Left lung (tissue), 10 donors: ENCODE measurements around the gene PBX4. TPM values are rescaled to one million over a fixed set of nuclear protein-coding genes. Genes with fewer than 3 reads are reported as not detected.

Source experiments
- ATAC-seq: fragments of 200-7000 bp; cut with Tn5 transposase; one replicate; pipeline ENCODE4 v1.9.1; 2020; ENCODE audit warnings: moderate library complexity
- DNase-seq, 4 donors: peaks; one replicate each; pipeline ENCODE4 v3.0.0-alpha.2; 2013 to 2020
- H3K27ac ChIP-seq, 2 donors: fragments of 200-600 bp; sonication (generic) in 1 of 2; one replicate each; pipeline versions ENCODE4 v1.5.0 to v1.8.0; 2020 to 2021
- H3K27me3 ChIP-seq, 2 donors: fragments of 200-600 bp; sonication (generic) in 1 of 2; one replicate each; pipeline versions ENCODE4 v1.5.0 to v1.8.0; 2020 to 2021
- H3K36me3 ChIP-seq, 2 donors: fragments of 200-600 bp; sonication (generic) in 1 of 2; one replicate each; pipeline versions ENCODE4 v1.5.0 to v1.8.0; 2020 to 2021
- H3K4me1 ChIP-seq, 2 donors: fragments of 200-600 bp; one replicate each; pipeline ENCODE4 v1.8.0; 2021
- H3K4me3 ChIP-seq, 2 donors: fragments of 200-600 bp; sonication (generic) in 1 of 2; one replicate each; pipeline versions ENCODE4 v1.5.0 to v1.8.0; 2020 to 2021; ENCODE audit warnings: mild to moderate bottlenecking in 1 of 2
- H3K9me3 ChIP-seq, 2 donors: fragments of 200-600 bp; sonication (generic) in 1 of 2; one replicate each; pipeline versions ENCODE4 v1.5.0 to v1.8.0; 2020 to 2021
- intact Hi-C, 2 donors: fragments of 100-400 bp; cut with DNase I; formaldehyde crosslinking; loops; one replicate each; pipeline versions ENCODE4 v1.11.2 to v1.14.2; 2022
- polyA plus RNA-seq, 6 donors: library from polyadenylated mRNA; unstranded; fragments of 120-200 nt; gene quantifications; one replicate each; pipeline ENCODE4 v1.2.1, GENCODE V29; 2013; ENCODE audit not compliant: insufficient read length in 6 of 6
- total RNA-seq, 2 donors: library from RNA; stranded (reverse); fragmentation: NEBNext Ultra II Directional; extraction: Animal tissue kit (Norgen Biotek cat#: 25700); gene quantifications; one replicate each; pipeline ENCODE4 v1.2.1, GENCODE V29; 2021
- TF ChIP-seq, protein P1 (sequence below), 2 donors: fragments of 200-600 bp; sonication (generic) in 1 of 2; IDR thresholded peaks; one replicate each; pipeline versions ENCODE4 v1.5.0 to v1.8.0; 2021; ENCODE audit warnings: antibody characterized with exemption in 2 of 2
- donor health status: DM: no; HTN: yes; CAD: no.
- donor health status: DM: no; HTN: no; CAD: no.

Gene PBX4
- total and polyA plus RNA-seq, 8 donors = 1.8 to 22.0 (median 16.1) TPM

- TF ChIP-seq, protein P1, sequence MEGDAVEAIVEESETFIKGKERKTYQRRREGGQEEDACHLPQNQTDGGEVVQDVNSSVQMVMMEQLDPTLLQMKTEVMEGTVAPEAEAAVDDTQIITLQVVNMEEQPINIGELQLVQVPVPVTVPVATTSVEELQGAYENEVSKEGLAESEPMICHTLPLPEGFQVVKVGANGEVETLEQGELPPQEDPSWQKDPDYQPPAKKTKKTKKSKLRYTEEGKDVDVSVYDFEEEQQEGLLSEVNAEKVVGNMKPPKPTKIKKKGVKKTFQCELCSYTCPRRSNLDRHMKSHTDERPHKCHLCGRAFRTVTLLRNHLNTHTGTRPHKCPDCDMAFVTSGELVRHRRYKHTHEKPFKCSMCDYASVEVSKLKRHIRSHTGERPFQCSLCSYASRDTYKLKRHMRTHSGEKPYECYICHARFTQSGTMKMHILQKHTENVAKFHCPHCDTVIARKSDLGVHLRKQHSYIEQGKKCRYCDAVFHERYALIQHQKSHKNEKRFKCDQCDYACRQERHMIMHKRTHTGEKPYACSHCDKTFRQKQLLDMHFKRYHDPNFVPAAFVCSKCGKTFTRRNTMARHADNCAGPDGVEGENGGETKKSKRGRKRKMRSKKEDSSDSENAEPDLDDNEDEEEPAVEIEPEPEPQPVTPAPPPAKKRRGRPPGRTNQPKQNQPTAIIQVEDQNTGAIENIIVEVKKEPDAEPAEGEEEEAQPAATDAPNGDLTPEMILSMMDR (IDR thresholded peaks at IDR 0.05) = no peak
- peaks cover 0 to 99% of the 10 kb centered on the region in 2 donors for H3K36me3 ChIP-seq
- H3K4me3 ChIP-seq = no peak overlapping the region
- H3K9me3 ChIP-seq = no peaks in the 10 kb centered on the region
- intact Hi-C loops = no loop called here
- H3K27me3 ChIP-seq = no peaks in the 10 kb centered on the region
- no peak overlapping the region for H3K27ac ChIP-seq
- peaks cover 0 to 20% of the 10 kb centered on the region in 2 donors for H3K4me1 ChIP-seq
- no peak for ATAC-seq
- DNase-seq = no peak
These were observed 18.2 kb upstream of the PBX4 start for GRCh38 chr19:19636573-19637185.

DNA sequence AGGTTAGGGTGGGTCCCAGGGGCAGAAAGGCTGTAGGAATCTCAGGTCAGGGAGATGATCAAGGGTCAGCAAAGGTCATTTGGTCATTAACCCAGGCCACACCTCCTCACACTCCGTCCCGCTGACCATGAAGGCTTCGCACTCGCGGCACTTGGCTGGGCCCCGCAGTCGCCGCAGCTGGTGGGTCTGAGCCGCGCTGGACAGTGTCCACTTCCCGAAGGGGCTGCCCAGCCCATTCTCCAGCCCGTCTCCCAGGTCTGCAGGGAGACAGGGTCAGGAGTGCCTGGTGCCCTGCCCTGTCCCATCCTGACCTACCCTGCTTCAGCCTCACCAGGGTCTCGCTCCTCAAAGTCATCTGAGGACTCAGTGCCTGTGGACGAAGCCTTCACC lies 16.8 kb upstream of the PBX4 start:
- intact Hi-C loops = no loop called here
- no peak overlapping the region for H3K27ac ChIP-seq
- peaks cover 0 to 9% of the 10 kb centered on the region in 2 donors for H3K4me1 ChIP-seq
- DNase-seq = peak in 1 of 4 donors; percentile 73
- TF ChIP-seq, protein P1 (IDR thresholded peaks at IDR 0.05) = no peak
- no peaks in the 10 kb centered on the region for H3K9me3 ChIP-seq
- no peak overlapping the region for H3K4me3 ChIP-seq
- no peaks in the 10 kb centered on the region for H3K27me3 ChIP-seq
- peaks cover 0 to 100% of the 10 kb centered on the region in 2 donors for H3K36me3 ChIP-seq
- no peak for ATAC-seq

DNA sequence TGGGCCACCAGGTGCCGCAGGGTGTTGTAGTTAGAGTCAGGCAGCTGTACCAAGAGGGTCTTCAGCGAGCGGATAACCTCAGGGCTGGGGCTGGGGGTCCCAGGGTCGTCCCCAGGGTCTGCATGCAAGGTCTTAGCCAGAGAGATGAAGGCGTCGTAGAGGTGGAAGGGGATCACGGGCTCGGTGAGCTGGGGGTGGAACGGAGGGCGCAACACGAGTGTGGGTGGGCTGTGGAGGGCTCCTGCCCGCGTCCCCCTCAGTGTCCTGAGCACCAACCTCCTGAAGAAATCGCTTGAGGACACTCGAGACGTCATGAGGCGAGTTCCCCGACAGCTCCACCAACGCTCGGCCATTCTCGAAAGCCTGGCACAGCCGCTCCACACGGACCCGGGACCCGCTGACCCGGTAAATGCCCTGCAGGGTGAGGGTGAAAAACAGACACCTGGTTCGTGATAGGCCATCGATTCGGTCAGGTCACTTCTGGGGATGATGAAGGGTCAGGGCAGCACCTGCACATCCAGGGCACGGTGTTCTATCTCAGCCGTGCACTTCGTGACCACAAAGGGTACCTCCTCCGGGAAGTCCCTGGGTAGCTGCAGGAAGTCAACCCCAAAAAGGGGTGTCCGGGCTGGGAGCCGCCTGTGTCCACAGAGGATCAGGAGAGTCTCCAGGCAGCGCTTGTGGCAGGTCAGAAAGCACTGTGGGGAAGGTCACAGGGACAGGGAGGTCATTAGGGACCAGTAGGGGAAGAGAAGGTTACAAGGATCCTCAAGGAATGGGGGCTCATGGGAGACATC lies 16.2 kb upstream of the PBX4 start:
- ATAC-seq = no peak
- DNase-seq = no peak
- peaks cover 0 to 5% of the 10 kb centered on the region in 2 donors for H3K4me1 ChIP-seq
- no peak overlapping the region for H3K4me3 ChIP-seq
- H3K27ac ChIP-seq = no peak overlapping the region
- H3K36me3 ChIP-seq = peaks cover 0 to 100% of the 10 kb centered on the region in 2 donors
- TF ChIP-seq, protein P1 (IDR thresholded peaks at IDR 0.05) = no peak
- H3K9me3 ChIP-seq = no peaks in the 10 kb centered on the region
- no peaks in the 10 kb centered on the region for H3K27me3 ChIP-seq
- intact Hi-C loops = no loop called here

GRCh38 chr19:19633711-19634515 lies 15.4 kb upstream of the PBX4 start:
- TF ChIP-seq, protein P1 (IDR thresholded peaks at IDR 0.05) = no peak
- Histone ChIP-seq H3K36me3 (peaks cover 0 to 95% of the 10 kb centered on the region in 2 donors), H3K27ac (no peak overlapping the region), H3K27me3 (no peaks in the 10 kb centered on the region), H3K4me1 (peaks cover under 1 to 2% of the 10 kb centered on the region in 2 donors), H3K4me3 (no peak overlapping the region), H3K9me3 (no peaks in the 10 kb centered on the region)
- intact Hi-C loops = no loop called here
- ATAC-seq = no peak
- DNase-seq = no peak

DNA sequence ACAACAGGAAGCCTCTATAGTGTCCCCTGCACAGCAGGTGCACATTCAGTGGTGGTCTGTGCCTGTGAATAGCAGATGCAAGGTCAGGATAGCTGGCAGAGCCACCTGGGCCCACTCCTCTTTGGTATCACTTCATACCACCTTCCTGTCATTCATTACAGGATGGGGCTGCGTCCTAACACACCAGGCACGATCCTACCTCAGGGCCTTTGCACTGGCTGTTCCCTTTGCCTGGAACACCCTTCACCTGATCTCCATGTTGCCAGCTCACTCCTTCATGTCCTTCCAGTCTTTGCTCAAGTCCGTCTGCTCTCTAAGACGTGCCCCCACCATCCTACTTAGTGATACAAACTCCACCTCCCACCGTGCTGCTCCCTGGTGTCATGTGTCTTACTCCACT lies 14.2 kb upstream of the PBX4 start:
- H3K36me3 ChIP-seq = peaks cover 0 to 83% of the 10 kb centered on the region in 2 donors
- H3K4me3 ChIP-seq = no peak overlapping the region
- peaks cover 7 to 14% of the 10 kb centered on the region in 2 donors for H3K4me1 ChIP-seq
- no peak for ATAC-seq
- TF ChIP-seq, protein P1 (IDR thresholded peaks at IDR 0.05) = no peak
- intact Hi-C loops = no loop called here
- peaks cover 0 to 9% of the 10 kb centered on the region in 2 donors for H3K27me3 ChIP-seq
- no peak for DNase-seq
- no peaks in the 10 kb centered on the region for H3K9me3 ChIP-seq
- no peak overlapping the region for H3K27ac ChIP-seq
